Right lobe of liver (tissue), 6 donors: ENCODE data around the gene PPIE. TPM values are rescaled to one million over a fixed set of nuclear protein-coding genes. Genes with fewer than 3 reads are reported as not detected.
"Not testable (repeated sequence)": the region's sequence is repeated elsewhere in the genome, so short reads cannot be mapped to it uniquely, and the experiment has no call there.

Source experiments
- ATAC-seq, 4 donors: fragments of 200-7000 bp; cut with Tn5 transposase; one replicate each; pipeline ENCODE4 v1.9.1; 2020; ENCODE audit warnings: mild to moderate bottlenecking in 4 of 4, moderate library complexity in 4 of 4
- DNase-seq, 3 donors: peaks; one replicate each; pipeline ENCODE4 v3.0.0-alpha.2; 2020
- H3K27ac ChIP-seq, 3 donors: fragments of 200-600 bp; one replicate each; pipeline ENCODE4 v1.8.0; 2022
- H3K27me3 ChIP-seq, 2 donors: fragments of 200-600 bp; one replicate each; pipeline ENCODE4 v1.8.0; 2022
- H3K36me3 ChIP-seq, 4 donors: fragments of 200-600 bp; sonication (generic) in 1 of 4; one replicate each; pipeline versions ENCODE4 v1.5.1 to v1.8.0; 2017 to 2022; ENCODE audit warnings: control low read depth in 1 of 4
- H3K4me1 ChIP-seq, 4 donors: fragments of 200-600 bp; sonication (generic) in 1 of 4; one replicate each; pipeline versions ENCODE4 v1.5.1 to v1.8.0; 2017 to 2022; ENCODE audit warnings: control low read depth in 1 of 4
- H3K4me3 ChIP-seq, 3 donors: fragments of 200-600 bp; one replicate each; pipeline ENCODE4 v1.8.0; 2022
- H3K9me3 ChIP-seq, 4 donors: fragments of 200-600 bp; sonication (generic) in 1 of 4; one replicate each; pipeline versions ENCODE4 v1.5.1 to v1.8.0; 2017 to 2022; ENCODE audit warnings: control low read depth in 1 of 4
- CTCF ChIP-seq, 4 donors: fragments of 200-600 bp in 3 of 4; fragments of 450-650 bp in 1 of 4; IDR thresholded peaks; one replicate each; pipeline versions ENCODE4 v1.5.1 to v1.8.0; 2016 to 2022; ENCODE audit warnings: antibody characterized with exemption in 4 of 4, mild to moderate bottlenecking in 2 of 4
- POLR2A ChIP-seq: fragments of 450-650 bp; IDR thresholded peaks from one replicate; pipeline ENCODE4 v1.6.1; 2017; ENCODE audit warnings: antibody characterized with exemption, mild to moderate bottlenecking
- WGBS: methylation state at CpG from one replicate; pipeline ENCODE4 v1.1.6; 2018; ENCODE audit warnings: low coverage, low lambda C conversion rate; ENCODE audit not compliant: insufficient coverage; ENCODE audit errors: missing lambda C conversion rate; 5-methylcytosine and 5-hydroxymethylcytosine counted together
- intact Hi-C, 2 donors: fragments of 100-400 bp; cut with DNase I; formaldehyde crosslinking; loops; one replicate each; pipeline versions ENCODE4 v1.11.2 to v1.14.1; 2022
- total RNA-seq, 6 experiments: library from RNA; depleted of rRNA in 2 of 6; stranded (reverse); fragments of >200 nt in 2 of 6; fragmentation: NEBNext Ultra II Directional in 3 of 6; extraction: Animal tissue kit (Norgen Biotek cat#: 25700) in 3 of 6; gene quantifications; one replicate each; pipeline versions ENCODE4 v1.1.0 to v1.2.4, GENCODE V29; 2016 to 2023
- donor health status: DM: no; HTN: yes; CAD: no.
- donor health status: DM: no; HTN: no; CAD: no.
- donor health status: DM: no; HTN: no; CAD: no.
- donor health status: DM: no; HTN: yes; CAD: no.
- donor health status: DM: no; HTN: yes; CAD: no.

PPIE gene
- total RNA-seq, 6 experiments from 2014 or later, result 16.2 to 24.9 (median 20.7) TPM

- no peaks in the 10 kb centered on the region for H3K9me3 ChIP-seq
- DNase-seq (no peak), ATAC-seq (no peak)
- no peaks in the 10 kb centered on the region for H3K27me3 ChIP-seq
- H3K36me3 ChIP-seq, result no peaks in the 10 kb centered on the region
- 52% methylated on average over 2 of the region's 2 CpGs for WGBS
- intact Hi-C loops, result no loop called here
- no peak overlapping the region for H3K4me3 ChIP-seq
- TF ChIP-seq CTCF (IDR thresholded peaks at IDR 0.05) (no peak), POLR2A (no peak)
- no peak overlapping the region for H3K27ac ChIP-seq
- no peaks in the 10 kb centered on the region for H3K4me1 ChIP-seq
These were observed 42.6 kb downstream of the PPIE start for GRCh38 chr1:39781349-39781715.

DNA sequence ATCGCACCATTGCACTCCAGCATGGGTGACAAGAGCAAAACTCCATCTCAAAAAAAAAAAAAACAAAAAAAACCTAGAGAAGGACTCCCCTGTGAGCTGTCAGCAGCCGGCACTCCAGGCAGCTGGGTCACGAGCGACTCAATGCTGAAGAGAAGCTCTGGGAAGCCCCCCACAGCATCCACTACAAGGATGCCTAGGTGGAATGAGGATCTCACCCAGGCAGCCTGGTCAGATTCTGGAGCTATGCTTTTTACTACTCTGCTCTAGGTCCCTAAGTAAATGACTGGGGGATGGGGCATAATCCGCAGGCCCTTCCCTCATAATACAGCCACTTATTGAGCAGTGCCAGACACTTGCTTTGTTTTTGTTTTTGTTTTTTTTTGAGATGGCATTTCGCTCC, 43.4 kb downstream of the PPIE start:
- no peaks in the 10 kb centered on the region for H3K27me3 ChIP-seq
- DNase-seq (peak in 1 of 3 donors; percentile 22), ATAC-seq (no peak)
- no peak overlapping the region for H3K4me3 ChIP-seq
- H3K9me3 ChIP-seq, result no peaks in the 10 kb centered on the region
- intact Hi-C loops, result no loop called here
- H3K4me1 ChIP-seq, result no peaks in the 10 kb centered on the region
- H3K36me3 ChIP-seq, result no peaks in the 10 kb centered on the region
- no peak overlapping the region for H3K27ac ChIP-seq
- 86% methylated on average over 3 of the region's 6 CpGs for WGBS
- no peak for TF ChIP-seq POLR2A
- TF ChIP-seq CTCF (IDR thresholded peaks at IDR 0.05), result no peak

- ATAC-seq, intact Hi-C loops: not testable (repeated sequence)
- peak in 1 of 3 donors; percentile 14 for DNase-seq
These were observed 44.0 kb downstream of the PPIE start for GRCh38 chr1:39782685-39783084.

DNA sequence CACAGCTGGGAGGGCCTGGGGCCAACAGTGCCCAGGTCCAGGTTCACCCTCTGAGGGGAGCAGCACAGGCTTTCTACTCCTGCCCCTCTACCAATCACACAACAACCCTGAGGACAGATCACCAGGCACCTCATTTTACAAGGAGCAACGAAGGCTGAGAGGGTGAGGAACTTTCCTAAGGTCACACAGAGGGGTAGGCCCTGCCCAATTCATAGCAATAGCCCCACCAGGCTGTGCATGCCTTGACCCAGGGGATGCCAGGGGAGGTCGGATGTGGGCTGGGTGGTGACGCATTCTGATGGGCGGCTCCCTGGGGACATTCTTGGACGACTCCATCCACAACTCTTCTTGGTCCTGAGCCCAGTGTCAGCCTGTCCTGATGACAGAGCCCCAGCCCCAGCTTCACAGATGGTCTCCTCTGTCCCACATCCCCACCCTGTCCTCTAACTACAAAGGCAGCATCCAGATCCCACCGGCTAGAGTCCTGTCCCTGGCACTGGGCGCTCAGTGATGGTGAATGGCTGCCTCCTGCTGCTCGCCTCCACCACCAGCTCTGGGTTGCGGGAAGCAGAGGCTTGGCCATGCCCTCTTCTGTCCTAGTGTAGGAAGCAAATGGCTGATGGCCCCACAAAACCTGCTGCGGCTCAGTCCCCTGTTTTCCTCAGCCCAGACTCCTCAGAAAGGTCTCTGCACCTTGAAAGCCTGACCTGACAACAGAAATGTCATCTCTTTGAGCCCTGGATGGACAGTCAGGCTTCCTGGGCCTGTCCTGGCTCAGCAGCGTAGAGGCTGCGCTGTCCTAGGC, 47.8 kb downstream of the PPIE start:
- ATAC-seq, result not testable (repeated sequence)

More at GRCh38 chr1:39782685-39783084, 44.0 kb downstream of the PPIE start:
- H3K4me1 ChIP-seq, H3K27ac ChIP-seq, H3K27me3 ChIP-seq, H3K4me3 ChIP-seq, H3K36me3 ChIP-seq, H3K9me3 ChIP-seq: not testable (repeated sequence)
- WGBS, result 80% methylated on average over 8 of the region's 10 CpGs

GRCh38 chr1:39787108-39787375, 48.4 kb downstream of the PPIE start:
- intact Hi-C loops, H3K36me3 ChIP-seq, H3K4me3 ChIP-seq, H3K27me3 ChIP-seq, H3K9me3 ChIP-seq, ATAC-seq, H3K4me1 ChIP-seq, H3K27ac ChIP-seq: not testable (repeated sequence)
- peak in 1 of 3 donors; percentile 18 for DNase-seq
- WGBS, result no CpG with 5 or more reads among the region's 5 CpGs

More for the DNA sequence above, 47.8 kb downstream of the PPIE start:
- H3K9me3 ChIP-seq, H3K4me1 ChIP-seq, H3K27ac ChIP-seq, H3K4me3 ChIP-seq, intact Hi-C loops, H3K27me3 ChIP-seq, H3K36me3 ChIP-seq: not testable (repeated sequence)
- no CpG with 5 or more reads among the region's 12 CpGs for WGBS
- DNase-seq, result peak in 1 of 3 donors; percentile 23

DNA sequence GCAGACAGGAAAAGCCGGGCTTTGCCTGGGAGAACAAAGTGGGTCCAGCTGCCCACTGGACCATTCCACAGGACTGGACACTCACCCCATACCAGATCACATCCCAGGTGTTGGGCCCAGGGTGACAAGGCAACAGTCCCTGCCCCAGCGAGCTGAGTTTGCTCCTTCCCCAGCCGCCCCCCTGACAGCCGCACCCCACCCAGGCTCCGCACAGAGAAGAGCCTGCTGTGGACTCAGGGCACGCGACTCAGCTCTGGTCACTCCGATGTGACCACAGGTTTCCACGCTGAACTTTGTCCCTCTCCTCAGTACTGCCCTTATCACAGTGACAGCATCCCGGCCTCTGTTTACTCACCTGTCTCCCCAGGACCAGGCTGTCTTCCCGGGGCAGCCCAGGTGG, 48.8 kb downstream of the PPIE start:
- H3K27me3 ChIP-seq, result no peaks in the 10 kb centered on the region
- H3K4me1 ChIP-seq, result no peaks in the 10 kb centered on the region
- intact Hi-C loops, result no loop called here
- no peak for TF ChIP-seq CTCF (IDR thresholded peaks at IDR 0.05)
- TF ChIP-seq POLR2A, result no peak
- no peak overlapping the region for H3K4me3 ChIP-seq
- ATAC-seq (peak in 3 of 4 donors; percentile 6 to 51 (median 13)), DNase-seq (peak in 1 of 3 donors; percentile 41)
- H3K27ac ChIP-seq, result no peak overlapping the region
- WGBS, result 30% methylated on average over 6 of the region's 11 CpGs
- no peaks in the 10 kb centered on the region for H3K9me3 ChIP-seq
- H3K36me3 ChIP-seq, result no peaks in the 10 kb centered on the region

GRCh38 chr1:39787964-39788363, 49.3 kb downstream of the PPIE start:
- H3K36me3 ChIP-seq, intact Hi-C loops, H3K9me3 ChIP-seq, H3K4me1 ChIP-seq, H3K4me3 ChIP-seq, H3K27ac ChIP-seq, ATAC-seq, H3K27me3 ChIP-seq: not testable (repeated sequence)
- peak in 1 of 3 donors; percentile 29 for DNase-seq
- WGBS, result 13% methylated on average over 1 of the region's 55 CpGs
